WERI-Rb-1 (cell line): ENCODE results near the gene ACSBG1.

ENCODE experiments used
- DNase-seq: peaks from one replicate; pipeline ENCODE4 v3.0.0-alpha.2; 2020
- H3K27ac ChIP-seq: fragments of 250-450 bp; sonication (Bioruptor Pico); 2 replicates; pipeline ENCODE4 v1.5.1; 2020; ENCODE audit warnings: mild to moderate bottlenecking, moderate library complexity
- H3K27me3 ChIP-seq: fragments of 250-450 bp; sonication (Bioruptor Pico); 2 replicates; pipeline ENCODE4 v1.5.1; 2021; ENCODE audit warnings: mild to moderate bottlenecking, low read depth, moderate library complexity; ENCODE audit not compliant: insufficient read depth, severe bottlenecking
- H3K36me3 ChIP-seq: fragments of 250-450 bp; sonication (Bioruptor Pico); 2 replicates; pipeline ENCODE4 v1.5.1; 2020; ENCODE audit warnings: mild to moderate bottlenecking, moderate library complexity
- H3K4me3 ChIP-seq: 2 replicates; pipeline ENCODE4 v1.5.1; 2011; ENCODE audit warnings: low read depth, mild to moderate bottlenecking, control low read depth, low read length
- H3K9me3 ChIP-seq: fragments of 250-450 bp; sonication (Bioruptor Pico); 2 replicates; pipeline ENCODE4 v1.5.1; 2021; ENCODE audit warnings: mild to moderate bottlenecking, moderate library complexity; ENCODE audit not compliant: severe bottlenecking
- TF ChIP-seq, protein P1 (sequence below): IDR thresholded peaks from 2 replicates; pipeline ENCODE4 v1.5.1; 2011; ENCODE audit warnings: low read depth, mild to moderate bottlenecking, control low read depth, inconsistent platforms, low read length

ACSBG1 gene

DNA sequence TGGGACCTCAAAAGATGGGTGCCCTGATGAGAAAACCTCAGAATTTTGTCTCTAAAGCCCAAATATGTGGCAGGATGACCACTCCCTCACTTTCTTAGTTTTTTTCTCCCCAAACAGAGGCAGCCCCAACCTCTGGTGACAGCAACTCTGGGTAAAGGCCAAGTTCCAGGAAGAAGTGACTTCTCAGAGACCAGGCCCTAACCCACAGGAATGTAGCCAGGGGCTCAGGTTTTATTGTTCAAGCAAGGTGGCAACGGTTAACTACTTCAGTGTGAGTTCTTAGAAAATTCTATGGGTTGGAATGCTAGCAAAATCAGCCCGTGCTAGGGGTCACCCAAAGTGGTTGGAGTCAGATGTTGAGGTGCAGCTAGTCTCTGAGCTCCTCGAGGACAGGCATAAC lies 24.9 kb upstream of the ACSBG1 start:
- H3K27ac ChIP-seq, result no peak overlapping the region
- no peaks in the 10 kb centered on the region for H3K36me3 ChIP-seq
- DNase-seq, result no peak
- H3K4me3 ChIP-seq, result no peak overlapping the region
- H3K9me3 ChIP-seq, result no peaks in the 10 kb centered on the region
- TF ChIP-seq, protein P1, sequence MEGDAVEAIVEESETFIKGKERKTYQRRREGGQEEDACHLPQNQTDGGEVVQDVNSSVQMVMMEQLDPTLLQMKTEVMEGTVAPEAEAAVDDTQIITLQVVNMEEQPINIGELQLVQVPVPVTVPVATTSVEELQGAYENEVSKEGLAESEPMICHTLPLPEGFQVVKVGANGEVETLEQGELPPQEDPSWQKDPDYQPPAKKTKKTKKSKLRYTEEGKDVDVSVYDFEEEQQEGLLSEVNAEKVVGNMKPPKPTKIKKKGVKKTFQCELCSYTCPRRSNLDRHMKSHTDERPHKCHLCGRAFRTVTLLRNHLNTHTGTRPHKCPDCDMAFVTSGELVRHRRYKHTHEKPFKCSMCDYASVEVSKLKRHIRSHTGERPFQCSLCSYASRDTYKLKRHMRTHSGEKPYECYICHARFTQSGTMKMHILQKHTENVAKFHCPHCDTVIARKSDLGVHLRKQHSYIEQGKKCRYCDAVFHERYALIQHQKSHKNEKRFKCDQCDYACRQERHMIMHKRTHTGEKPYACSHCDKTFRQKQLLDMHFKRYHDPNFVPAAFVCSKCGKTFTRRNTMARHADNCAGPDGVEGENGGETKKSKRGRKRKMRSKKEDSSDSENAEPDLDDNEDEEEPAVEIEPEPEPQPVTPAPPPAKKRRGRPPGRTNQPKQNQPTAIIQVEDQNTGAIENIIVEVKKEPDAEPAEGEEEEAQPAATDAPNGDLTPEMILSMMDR, result no peak
- H3K27me3 ChIP-seq, result no peaks in the 10 kb centered on the region

DNA sequence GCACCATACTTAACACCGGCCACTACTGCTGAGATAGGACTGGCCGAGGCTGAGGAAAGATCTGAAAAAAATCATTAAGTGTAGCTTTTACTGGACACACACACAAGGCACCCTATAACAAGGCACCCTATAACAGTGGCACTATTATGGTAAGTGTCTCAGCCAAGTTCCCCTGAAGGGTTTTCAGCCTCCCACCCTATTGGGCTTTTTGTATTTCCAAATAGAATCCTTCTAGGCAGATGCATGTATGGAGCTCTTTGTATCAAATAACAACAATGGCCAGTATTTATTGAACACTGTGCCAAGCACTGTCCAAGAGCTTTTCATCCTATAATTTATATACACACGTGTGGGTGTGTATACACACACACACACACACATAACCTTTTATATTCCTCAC lies 23.3 kb upstream of the ACSBG1 start:
- TF ChIP-seq, protein P1, result no peak
- no peaks in the 10 kb centered on the region for H3K36me3 ChIP-seq
- no peak overlapping the region for H3K4me3 ChIP-seq
- H3K27me3 ChIP-seq, result no peaks in the 10 kb centered on the region
- H3K9me3 ChIP-seq, result no peaks in the 10 kb centered on the region
- H3K27ac ChIP-seq, result no peak overlapping the region
- DNase-seq, result no peak

DNA sequence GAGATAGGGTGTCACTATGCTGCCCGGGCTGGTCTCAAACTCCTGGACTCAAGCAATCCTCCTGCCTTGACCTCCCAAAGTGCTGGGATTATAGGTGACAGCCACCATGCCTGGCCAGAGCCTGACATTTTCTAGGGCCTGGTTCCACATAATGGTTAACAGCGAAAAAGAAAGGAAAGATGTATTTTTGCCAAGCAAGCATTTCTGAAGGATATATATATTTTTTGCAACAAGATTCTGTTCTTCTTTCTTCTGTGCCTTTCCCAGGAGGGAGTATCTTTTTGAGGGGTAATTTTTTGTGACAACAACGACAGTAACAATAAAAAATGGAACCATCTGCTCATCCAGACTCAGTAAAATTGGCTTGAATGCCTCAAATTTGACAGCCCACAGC lies 21.7 kb upstream of the ACSBG1 start:
- no peak for DNase-seq
- Histone ChIP-seq H3K4me3 (no peak overlapping the region), H3K27ac (no peak overlapping the region), H3K9me3 (no peaks in the 10 kb centered on the region), H3K27me3 (no peaks in the 10 kb centered on the region), H3K36me3 (no peaks in the 10 kb centered on the region)
- TF ChIP-seq, protein P1, result no peak

DNA sequence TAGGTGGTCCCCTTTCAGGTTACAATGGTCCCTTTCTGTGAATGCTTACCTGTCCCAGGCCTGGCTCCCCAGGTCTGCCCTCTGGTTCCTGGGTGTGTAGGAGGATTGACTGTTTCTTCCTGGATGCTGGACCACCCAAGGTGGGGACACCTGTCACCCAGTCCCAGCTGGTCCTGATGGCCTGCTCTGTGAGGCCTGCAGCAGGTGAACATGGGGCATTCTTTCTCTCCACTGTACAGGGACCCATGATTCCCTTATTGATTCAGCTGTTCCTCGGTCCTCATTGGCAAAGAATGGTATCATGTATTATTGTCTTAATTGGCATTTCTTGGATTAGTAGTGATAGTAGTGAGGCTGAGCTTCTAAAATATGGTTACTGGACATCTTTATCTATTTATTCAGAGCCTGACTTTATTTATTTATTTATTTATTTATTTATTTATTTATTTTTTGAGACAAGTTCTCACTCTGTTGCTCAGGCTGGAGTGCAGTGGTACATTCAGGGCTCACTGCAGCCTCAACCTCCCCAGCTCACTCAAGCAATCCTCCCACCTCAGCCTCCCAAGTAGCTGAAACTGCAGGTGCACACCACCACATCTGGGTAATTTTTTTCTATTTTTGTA lies 21.2 kb upstream of the ACSBG1 start:
- H3K27me3 ChIP-seq, result no peaks in the 10 kb centered on the region
- no peak overlapping the region for H3K4me3 ChIP-seq
- DNase-seq, result no peak
- no peaks in the 10 kb centered on the region for H3K9me3 ChIP-seq
- H3K36me3 ChIP-seq, result no peaks in the 10 kb centered on the region
- no peak overlapping the region for H3K27ac ChIP-seq
- TF ChIP-seq, protein P1, result no peak

DNA sequence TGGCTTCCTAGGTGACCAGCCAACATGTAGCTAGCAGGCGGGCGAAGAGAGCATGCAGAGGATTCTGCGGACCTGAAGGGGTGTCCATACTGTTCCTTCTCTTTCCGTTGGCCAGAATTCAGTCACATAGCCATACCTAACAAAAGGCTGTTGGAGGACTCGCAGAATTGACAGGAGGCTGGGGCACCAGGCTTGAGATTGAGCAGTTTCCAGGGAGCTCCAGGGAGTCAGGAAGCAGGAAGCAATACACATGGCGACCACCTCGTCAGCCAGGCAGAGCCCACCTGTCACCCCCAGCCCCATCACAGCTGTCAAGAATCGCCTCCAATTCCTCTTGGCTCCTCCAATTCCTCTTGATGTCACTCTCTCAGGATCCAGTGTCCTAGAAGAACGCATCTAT lies 16.8 kb upstream of the ACSBG1 start:
- no peaks in the 10 kb centered on the region for H3K27me3 ChIP-seq
- H3K36me3 ChIP-seq, result no peaks in the 10 kb centered on the region
- no peak for DNase-seq
- TF ChIP-seq, protein P1, result no peak
- H3K27ac ChIP-seq, result no peak overlapping the region
- H3K9me3 ChIP-seq, result no peaks in the 10 kb centered on the region
- H3K4me3 ChIP-seq, result no peak overlapping the region

DNA sequence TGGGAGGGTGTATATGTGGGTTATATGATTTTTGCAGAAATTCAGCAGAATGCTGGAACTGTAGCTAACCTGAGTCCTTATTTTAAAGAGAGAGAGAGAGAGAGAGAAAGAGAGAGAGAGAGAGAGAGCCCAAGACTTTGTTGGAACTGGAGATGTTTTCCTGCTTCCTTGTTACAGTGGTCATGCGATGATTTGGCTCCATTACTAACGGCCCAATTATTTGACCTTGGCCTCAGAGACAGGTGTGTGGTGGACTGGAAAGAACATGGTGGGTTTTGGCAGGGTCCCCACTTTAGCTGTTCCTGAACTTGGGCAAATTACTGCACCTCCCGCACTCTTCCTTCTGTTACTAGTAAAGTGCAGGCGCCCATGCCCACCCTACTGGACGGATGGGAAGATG lies 14.8 kb upstream of the ACSBG1 start:
- Histone ChIP-seq H3K27me3 (no peaks in the 10 kb centered on the region), H3K9me3 (no peaks in the 10 kb centered on the region), H3K27ac (no peak overlapping the region), H3K36me3 (no peaks in the 10 kb centered on the region), H3K4me3 (no peak overlapping the region)
- DNase-seq, result no peak
- TF ChIP-seq, protein P1, result no peak
